A673 (cell line): ENCODE results near the gene TLE7. TPM values are rescaled to one million over a fixed set of nuclear protein-coding genes. Genes with fewer than 3 reads are reported as not detected.

Source experiments
- BruUV-seq: library from RNA; stranded (reverse); fragments of 400-500 nt; replicated peaks from 2 replicates; lab custom pipeline; 2021; lab: Mats Ljungman, UMichigan
- CTCF ChIA-PET: fragments of 300-600 bp; sonication (Branson Sonifier 250); formaldehyde crosslinking; loops from one replicate; lab custom pipeline; 2022; ENCODE audit warnings: antibody characterized with exemption; lab: Charles Lee
- POLR2A ChIA-PET: fragments of 300-600 bp; sonication (Branson Sonifier 250); formaldehyde crosslinking; loops from one replicate; lab custom pipeline; 2022; ENCODE audit warnings: antibody characterized with exemption; ENCODE audit not compliant: low non-redundant PET; lab: Charles Lee
- DNase-seq: peaks from one replicate; pipeline ENCODE4 v3.0.0-alpha.2; 2015; ENCODE audit warnings: low spot score
- H3K27ac ChIP-seq: fragments of 200-600 bp; sonication (generic); 2 replicates; pipeline ENCODE4 v1.5.1; 2016; ENCODE audit warnings: mixed run types, low read depth, mild to moderate bottlenecking, mixed read lengths, antibody characterized with exemption, low read length; ENCODE audit not compliant: poor library complexity, severe bottlenecking
- H3K27me3 ChIP-seq: fragments of 200-600 bp; sonication (generic); replicated peaks from 2 replicates; pipeline ENCODE4 v1.6.1; 2017; ENCODE audit warnings: mixed run types, low read depth, mild to moderate bottlenecking, mixed read lengths, antibody characterized with exemption, low read length; ENCODE audit not compliant: insufficient read depth, poor library complexity
- H3K36me3 ChIP-seq: fragments of 200-600 bp; sonication (generic); 2 replicates; pipeline ENCODE4 v1.6.1; 2016; ENCODE audit warnings: mixed run types, mild to moderate bottlenecking, mixed read lengths, antibody characterized with exemption, low read length; ENCODE audit not compliant: insufficient read depth, poor library complexity, severe bottlenecking
- H3K4me1 ChIP-seq: fragments of 200-600 bp; sonication (generic); 2 replicates; pipeline ENCODE4 v1.6.1; 2017; ENCODE audit warnings: mixed run types, mild to moderate bottlenecking, mixed read lengths, antibody characterized with exemption, low read length; ENCODE audit not compliant: insufficient read depth, poor library complexity, severe bottlenecking
- H3K4me3 ChIP-seq: fragments of 200-600 bp; sonication (generic); 2 replicates; pipeline ENCODE4 v1.5.1; 2016; ENCODE audit warnings: low read depth, mixed run types, mild to moderate bottlenecking, mixed read lengths, low read length; ENCODE audit not compliant: poor library complexity, severe bottlenecking
- H3K9me3 ChIP-seq: fragments of 200-600 bp; sonication (generic); 2 replicates; pipeline ENCODE4 v1.6.1; 2016; ENCODE audit warnings: mixed run types, low read depth, mild to moderate bottlenecking, mixed read lengths, antibody characterized with exemption, low read length; ENCODE audit not compliant: poor library complexity, severe bottlenecking
- CTCF ChIP-seq: fragments of 300-800, 200-600 bp; sonication (generic); conservative IDR thresholded peaks from 2 replicates; pipeline ENCODE4 v1.5.1; 2017; ENCODE audit warnings: low read depth, mild to moderate bottlenecking, antibody characterized with exemption, low read length, moderate library complexity, mixed read lengths
- EZH2 ChIP-seq: fragments of 200-600 bp; sonication (generic); IDR thresholded peaks from 2 replicates; pipeline ENCODE4 v1.6.1; 2017; ENCODE audit warnings: borderline replicate concordance, low read depth, mild to moderate bottlenecking, mixed read lengths, antibody characterized with exemption, low read length; ENCODE audit not compliant: poor library complexity, severe bottlenecking
- intact Hi-C: fragments of 100-400 bp; cut with micrococcal nuclease; formaldehyde crosslinking; loops from one replicate; pipeline ENCODE4 v1.10.0; 2022; ENCODE audit not compliant: unreplicated experiment
- total RNA-seq: library from RNA; stranded (reverse); gene quantifications from 2 replicates; pipeline ENCODE4 v1.2.3, GENCODE V29; 2021

Gene TLE7
- total RNA-seq, 1 experiment from 2014 or later = not detected

- Histone ChIP-seq H3K36me3 (no peaks in the 10 kb centered on the region), H3K4me3 (no peak overlapping the region), H3K27me3 (peaks cover 52% of the 10 kb centered on the region), H3K27ac (no peak overlapping the region), H3K4me1 (no peaks in the 10 kb centered on the region), H3K9me3 (no peaks in the 10 kb centered on the region)
- ChIA-PET POLR2A (no interaction called here), CTCF (interaction anchor here (0.8 kb wide), 1 partner anchor 200 kb away, joined by 3 read pairs; no protein-coding TSS in a partner anchor)
- BruUV-seq = no TSS peak
- TF ChIP-seq EZH2 = no peak
- TF ChIP-seq CTCF = no peak
- intact Hi-C loops = loop anchor here (5.0 kb wide), 1 partner anchor 202 kb away; no protein-coding TSS in a partner anchor
- DNase-seq = no peak
Observed at GRCh38 chr16:71410146-71410545, 31.7 kb downstream of the TLE7 start.

GRCh38 chr16:71409011-71409775 lies 32.7 kb downstream of the TLE7 start:
- intact Hi-C loops = no loop called here
- Histone ChIP-seq H3K27me3 (peaks cover 52% of the 10 kb centered on the region), H3K4me3 (no peak overlapping the region), H3K9me3 (no peaks in the 10 kb centered on the region), H3K27ac (no peak overlapping the region), H3K4me1 (no peaks in the 10 kb centered on the region), H3K36me3 (no peaks in the 10 kb centered on the region)
- no peak for DNase-seq
- BruUV-seq = no TSS peak
- TF ChIP-seq EZH2 (no peak), CTCF (no peak)
- ChIA-PET CTCF (no interaction called here), POLR2A (no interaction called here)

- Histone ChIP-seq H3K4me1 (no peaks in the 10 kb centered on the region), H3K9me3 (no peaks in the 10 kb centered on the region), H3K27ac (no peak overlapping the region), H3K36me3 (no peaks in the 10 kb centered on the region), H3K27me3 (peaks cover 52% of the 10 kb centered on the region), H3K4me3 (no peak overlapping the region)
- ChIA-PET POLR2A (no interaction called here), CTCF (no interaction called here)
- no TSS peak for BruUV-seq
- intact Hi-C loops = no loop called here
- no peak for DNase-seq
- TF ChIP-seq CTCF (no peak), EZH2 (no peak)
Observed at GRCh38 chr16:71408536-71408935, 33.3 kb downstream of the TLE7 start.
